ENCODE data around the gene GJB3. TPM values are rescaled to one million over a fixed set of nuclear protein-coding genes. Genes with fewer than 3 reads are reported as not detected.

The GJB3 gene
- total RNA-seq, 1 experiment from 2014 or later, result 46.7 TPM

DNA sequence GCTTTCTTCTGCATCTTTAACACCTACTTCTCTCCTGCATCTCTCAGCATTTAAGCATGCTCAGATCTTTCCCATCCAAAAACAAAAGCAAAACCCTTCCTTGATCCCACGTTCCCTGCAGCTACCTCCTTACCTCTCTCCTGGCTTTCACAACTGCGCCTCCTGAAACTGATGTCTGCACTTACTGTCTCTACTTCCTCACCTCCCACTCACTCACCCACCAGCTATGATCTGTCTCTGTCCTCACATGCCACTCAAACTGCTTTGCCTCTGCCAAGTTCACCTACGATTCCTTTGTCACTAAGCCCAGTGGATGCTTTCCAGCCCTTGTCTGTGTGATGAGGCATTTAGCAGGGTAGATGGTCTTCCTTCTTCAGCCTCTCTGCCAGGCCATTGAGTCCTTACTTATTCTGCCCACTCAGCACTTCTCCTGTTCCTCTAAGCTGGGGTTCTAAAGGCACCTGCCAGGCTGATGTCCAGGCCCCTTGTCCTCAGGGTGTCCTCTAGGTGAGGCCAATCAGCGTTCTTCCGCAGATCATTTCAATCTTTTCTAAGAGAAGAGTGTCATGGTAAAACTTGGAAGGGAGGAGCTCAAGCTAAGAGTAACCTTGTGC lies 10.0 kb upstream of the GJB3 start:
- DNase-seq (ENCODE audit: low read depth, low spot score), result no peak
- ChIA-PET POLR2A (no interaction called here), RAD21 (ENCODE audit: low non-redundant PET in 1 of 2, low total read pairs in 2 of 2, uncharacterized antibody in 2 of 2, unreplicated experiment in 2 of 2) (no interaction called here), CTCF (no interaction called here)
- Histone ChIP-seq H3K4me2 (ENCODE audit: low read length) (peak overlapping the region; percentile 56), H3K4me1 (ENCODE audit: control insufficient read depth in 1 of 2, insufficient read depth in 2 of 2, low read length in 2 of 2) (peaks cover 9 to 29% of the 10 kb centered on the region in 2 experiments), H3K27ac (ENCODE audit: low read depth, low read length) (no peak overlapping the region), H4K20me1 (ENCODE audit: insufficient read depth) (no peaks in the 10 kb centered on the region), H2AFZ (ENCODE audit: low read depth, low read length, poor library complexity, severe bottlenecking) (no peak overlapping the region), H3K4me3 (replicated peaks in 1 of 2; ENCODE audit: low read depth in 1 of 2, low read length in 2 of 2) (no peak overlapping the region), H3K9me2 (ENCODE audit: insufficient read depth) (no peaks in the 10 kb centered on the region), H3K27me3 (ENCODE audit: insufficient read depth, low read length) (no peaks in the 10 kb centered on the region), H3K9ac (ENCODE audit: low read length) (no peak overlapping the region), H3K9me3 (ENCODE audit: control insufficient read depth in 1 of 2, insufficient read depth in 1 of 2, low read depth in 1 of 2, low read length in 2 of 2) (no peaks in the 10 kb centered on the region), H3K79me2 (ENCODE audit: insufficient read depth, low read length) (no peaks in the 10 kb centered on the region), H3K36me3 (ENCODE audit: control insufficient read depth in 1 of 2, insufficient read depth in 2 of 2, low read length in 2 of 2) (no peaks in the 10 kb centered on the region)
- BruUV-seq (replicated peaks), result no TSS peak
- TF ChIP-seq, protein P1, sequence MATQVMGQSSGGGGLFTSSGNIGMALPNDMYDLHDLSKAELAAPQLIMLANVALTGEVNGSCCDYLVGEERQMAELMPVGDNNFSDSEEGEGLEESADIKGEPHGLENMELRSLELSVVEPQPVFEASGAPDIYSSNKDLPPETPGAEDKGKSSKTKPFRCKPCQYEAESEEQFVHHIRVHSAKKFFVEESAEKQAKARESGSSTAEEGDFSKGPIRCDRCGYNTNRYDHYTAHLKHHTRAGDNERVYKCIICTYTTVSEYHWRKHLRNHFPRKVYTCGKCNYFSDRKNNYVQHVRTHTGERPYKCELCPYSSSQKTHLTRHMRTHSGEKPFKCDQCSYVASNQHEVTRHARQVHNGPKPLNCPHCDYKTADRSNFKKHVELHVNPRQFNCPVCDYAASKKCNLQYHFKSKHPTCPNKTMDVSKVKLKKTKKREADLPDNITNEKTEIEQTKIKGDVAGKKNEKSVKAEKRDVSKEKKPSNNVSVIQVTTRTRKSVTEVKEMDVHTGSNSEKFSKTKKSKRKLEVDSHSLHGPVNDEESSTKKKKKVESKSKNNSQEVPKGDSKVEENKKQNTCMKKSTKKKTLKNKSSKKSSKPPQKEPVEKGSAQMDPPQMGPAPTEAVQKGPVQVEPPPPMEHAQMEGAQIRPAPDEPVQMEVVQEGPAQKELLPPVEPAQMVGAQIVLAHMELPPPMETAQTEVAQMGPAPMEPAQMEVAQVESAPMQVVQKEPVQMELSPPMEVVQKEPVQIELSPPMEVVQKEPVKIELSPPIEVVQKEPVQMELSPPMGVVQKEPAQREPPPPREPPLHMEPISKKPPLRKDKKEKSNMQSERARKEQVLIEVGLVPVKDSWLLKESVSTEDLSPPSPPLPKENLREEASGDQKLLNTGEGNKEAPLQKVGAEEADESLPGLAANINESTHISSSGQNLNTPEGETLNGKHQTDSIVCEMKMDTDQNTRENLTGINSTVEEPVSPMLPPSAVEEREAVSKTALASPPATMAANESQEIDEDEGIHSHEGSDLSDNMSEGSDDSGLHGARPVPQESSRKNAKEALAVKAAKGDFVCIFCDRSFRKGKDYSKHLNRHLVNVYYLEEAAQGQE (IDR thresholded peaks at IDR 0.05; ENCODE audit: low read depth), result no peak
- no peak for TF ChIP-seq SP1 (IDR thresholded peaks at IDR 0.05; ENCODE audit: low read depth)
- no peak for TF ChIP-seq POLR2A (IDR thresholded peaks at IDR 0.05; ENCODE audit: borderline replicate concordance, extremely low read depth, insufficient read depth, insufficient read length)
- TF ChIP-seq TCF7L2 (IDR thresholded peaks at IDR 0.05; ENCODE audit: borderline replicate concordance, extremely low read depth, insufficient read depth, insufficient read length), result no peak
- TF ChIP-seq, protein P2, sequence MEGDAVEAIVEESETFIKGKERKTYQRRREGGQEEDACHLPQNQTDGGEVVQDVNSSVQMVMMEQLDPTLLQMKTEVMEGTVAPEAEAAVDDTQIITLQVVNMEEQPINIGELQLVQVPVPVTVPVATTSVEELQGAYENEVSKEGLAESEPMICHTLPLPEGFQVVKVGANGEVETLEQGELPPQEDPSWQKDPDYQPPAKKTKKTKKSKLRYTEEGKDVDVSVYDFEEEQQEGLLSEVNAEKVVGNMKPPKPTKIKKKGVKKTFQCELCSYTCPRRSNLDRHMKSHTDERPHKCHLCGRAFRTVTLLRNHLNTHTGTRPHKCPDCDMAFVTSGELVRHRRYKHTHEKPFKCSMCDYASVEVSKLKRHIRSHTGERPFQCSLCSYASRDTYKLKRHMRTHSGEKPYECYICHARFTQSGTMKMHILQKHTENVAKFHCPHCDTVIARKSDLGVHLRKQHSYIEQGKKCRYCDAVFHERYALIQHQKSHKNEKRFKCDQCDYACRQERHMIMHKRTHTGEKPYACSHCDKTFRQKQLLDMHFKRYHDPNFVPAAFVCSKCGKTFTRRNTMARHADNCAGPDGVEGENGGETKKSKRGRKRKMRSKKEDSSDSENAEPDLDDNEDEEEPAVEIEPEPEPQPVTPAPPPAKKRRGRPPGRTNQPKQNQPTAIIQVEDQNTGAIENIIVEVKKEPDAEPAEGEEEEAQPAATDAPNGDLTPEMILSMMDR (IDR thresholded peaks at IDR 0.05 in 2 of 3, conservative IDR thresholded peaks at IDR 0.05 in 1 of 3; ENCODE audit: borderline replicate concordance in 1 of 3, insufficient read depth in 1 of 3, low read depth in 2 of 3, low read length in 2 of 3), result no peak
- no peak for TF ChIP-seq EZH2 (IDR thresholded peaks at IDR 0.05)
- TF ChIP-seq, protein P3, sequence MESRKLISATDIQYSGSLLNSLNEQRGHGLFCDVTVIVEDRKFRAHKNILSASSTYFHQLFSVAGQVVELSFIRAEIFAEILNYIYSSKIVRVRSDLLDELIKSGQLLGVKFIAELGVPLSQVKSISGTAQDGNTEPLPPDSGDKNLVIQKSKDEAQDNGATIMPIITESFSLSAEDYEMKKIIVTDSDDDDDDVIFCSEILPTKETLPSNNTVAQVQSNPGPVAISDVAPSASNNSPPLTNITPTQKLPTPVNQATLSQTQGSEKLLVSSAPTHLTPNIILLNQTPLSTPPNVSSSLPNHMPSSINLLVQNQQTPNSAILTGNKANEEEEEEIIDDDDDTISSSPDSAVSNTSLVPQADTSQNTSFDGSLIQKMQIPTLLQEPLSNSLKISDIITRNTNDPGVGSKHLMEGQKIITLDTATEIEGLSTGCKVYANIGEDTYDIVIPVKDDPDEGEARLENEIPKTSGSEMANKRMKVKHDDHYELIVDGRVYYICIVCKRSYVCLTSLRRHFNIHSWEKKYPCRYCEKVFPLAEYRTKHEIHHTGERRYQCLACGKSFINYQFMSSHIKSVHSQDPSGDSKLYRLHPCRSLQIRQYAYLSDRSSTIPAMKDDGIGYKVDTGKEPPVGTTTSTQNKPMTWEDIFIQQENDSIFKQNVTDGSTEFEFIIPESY (IDR thresholded peaks at IDR 0.05; ENCODE audit: extremely low read depth, insufficient replicate concordance, low read length), result no peak
- TF ChIP-seq SIN3A (IDR thresholded peaks at IDR 0.05; ENCODE audit: low read depth), result no peak
- TF ChIP-seq CEBPB (IDR thresholded peaks at IDR 0.05; ENCODE audit: low read depth), result no peak
- TF ChIP-seq EZH2phosphoT487 (IDR thresholded peaks at IDR 0.05; ENCODE audit: borderline replicate concordance), result no peak
- TF ChIP-seq SRF (IDR thresholded peaks at IDR 0.05; ENCODE audit: low read depth), result no peak
- intact Hi-C loops (cut with micrococcal nuclease), result no loop called here
- ATAC-seq, result 0 out of 2 replicates have a peak, but pooled peaks have one; percentile 12

All from HCT116 (cell line).